AG04450 (cell line): ENCODE measurements around the gene NPNT. TPM values are rescaled to one million over a fixed set of nuclear protein-coding genes. Genes with fewer than 3 reads are reported as not detected.
"Not testable (repeated sequence)": the region's sequence is repeated elsewhere in the genome, so short reads cannot be mapped to it uniquely, and the experiment has no call there.

Source experiments
- CTCF ChIA-PET: fragments of 300-600, 350-600 bp; formaldehyde crosslinking; extraction: SDS; loops from one replicate; lab custom pipeline; 2022; ENCODE audit warnings: antibody characterized with exemption, inconsistent platforms; lab: Charles Lee
- POLR2A ChIA-PET: fragments of 350-600 bp; formaldehyde crosslinking; extraction: SDS; loops from one replicate; lab custom pipeline; 2021; ENCODE audit warnings: antibody characterized with exemption, inconsistent platforms; lab: Yijun Ruan, JAX
- DNase-seq: peaks from one replicate; pipeline ENCODE4 v3.0.0-alpha.2; 2011; ENCODE audit warnings: low read depth, low spot score
- H3K27ac ChIP-seq: one replicate; pipeline ENCODE4 v1.5.1; 2012; ENCODE audit warnings: low read depth, low read length, control low read depth
- H3K27me3 ChIP-seq: one replicate; pipeline ENCODE4 v1.6.0; 2012; ENCODE audit warnings: low read length; ENCODE audit not compliant: control insufficient read depth, insufficient read depth
- H3K4me3 ChIP-seq: 2 replicates; pipeline ENCODE4 v1.5.1; 2011; ENCODE audit warnings: mild to moderate bottlenecking, low read depth, low read length, control low read depth
- H3K9me3 ChIP-seq: 2 replicates; pipeline ENCODE4 v1.5.1; 2012; ENCODE audit warnings: low read length; ENCODE audit not compliant: control insufficient read depth, insufficient read depth
- polyA minus RNA-seq: library from RNA; depleted of rRNA, polyadenylated mRNA; stranded (reverse); fragments of >200 nt; gene quantifications from 2 replicates; pipeline ENCODE4 v1.2.3, GENCODE V29; 2011; rRNA and poly(A)+ RNA removed
- polyA plus RNA-seq: library from polyadenylated mRNA; depleted of rRNA; stranded (reverse); fragments of >200 nt; gene quantifications from 2 replicates; pipeline ENCODE4 v1.2.3, GENCODE V29; 2011; rRNA removed
- TF ChIP-seq, protein P1 (sequence below): IDR thresholded peaks from 2 replicates; pipeline ENCODE4 v1.5.1; 2011; ENCODE audit warnings: low read depth, low read length, control low read depth, inconsistent platforms

The NPNT gene, protein sequence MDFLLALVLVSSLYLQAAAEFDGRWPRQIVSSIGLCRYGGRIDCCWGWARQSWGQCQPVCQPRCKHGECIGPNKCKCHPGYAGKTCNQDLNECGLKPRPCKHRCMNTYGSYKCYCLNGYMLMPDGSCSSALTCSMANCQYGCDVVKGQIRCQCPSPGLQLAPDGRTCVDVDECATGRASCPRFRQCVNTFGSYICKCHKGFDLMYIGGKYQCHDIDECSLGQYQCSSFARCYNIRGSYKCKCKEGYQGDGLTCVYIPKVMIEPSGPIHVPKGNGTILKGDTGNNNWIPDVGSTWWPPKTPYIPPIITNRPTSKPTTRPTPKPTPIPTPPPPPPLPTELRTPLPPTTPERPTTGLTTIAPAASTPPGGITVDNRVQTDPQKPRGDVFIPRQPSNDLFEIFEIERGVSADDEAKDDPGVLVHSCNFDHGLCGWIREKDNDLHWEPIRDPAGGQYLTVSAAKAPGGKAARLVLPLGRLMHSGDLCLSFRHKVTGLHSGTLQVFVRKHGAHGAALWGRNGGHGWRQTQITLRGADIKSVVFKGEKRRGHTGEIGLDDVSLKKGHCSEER
- polyA plus RNA-seq (not detected in 2 replicates), polyA minus RNA-seq (not detected in 2 replicates)

DNA sequence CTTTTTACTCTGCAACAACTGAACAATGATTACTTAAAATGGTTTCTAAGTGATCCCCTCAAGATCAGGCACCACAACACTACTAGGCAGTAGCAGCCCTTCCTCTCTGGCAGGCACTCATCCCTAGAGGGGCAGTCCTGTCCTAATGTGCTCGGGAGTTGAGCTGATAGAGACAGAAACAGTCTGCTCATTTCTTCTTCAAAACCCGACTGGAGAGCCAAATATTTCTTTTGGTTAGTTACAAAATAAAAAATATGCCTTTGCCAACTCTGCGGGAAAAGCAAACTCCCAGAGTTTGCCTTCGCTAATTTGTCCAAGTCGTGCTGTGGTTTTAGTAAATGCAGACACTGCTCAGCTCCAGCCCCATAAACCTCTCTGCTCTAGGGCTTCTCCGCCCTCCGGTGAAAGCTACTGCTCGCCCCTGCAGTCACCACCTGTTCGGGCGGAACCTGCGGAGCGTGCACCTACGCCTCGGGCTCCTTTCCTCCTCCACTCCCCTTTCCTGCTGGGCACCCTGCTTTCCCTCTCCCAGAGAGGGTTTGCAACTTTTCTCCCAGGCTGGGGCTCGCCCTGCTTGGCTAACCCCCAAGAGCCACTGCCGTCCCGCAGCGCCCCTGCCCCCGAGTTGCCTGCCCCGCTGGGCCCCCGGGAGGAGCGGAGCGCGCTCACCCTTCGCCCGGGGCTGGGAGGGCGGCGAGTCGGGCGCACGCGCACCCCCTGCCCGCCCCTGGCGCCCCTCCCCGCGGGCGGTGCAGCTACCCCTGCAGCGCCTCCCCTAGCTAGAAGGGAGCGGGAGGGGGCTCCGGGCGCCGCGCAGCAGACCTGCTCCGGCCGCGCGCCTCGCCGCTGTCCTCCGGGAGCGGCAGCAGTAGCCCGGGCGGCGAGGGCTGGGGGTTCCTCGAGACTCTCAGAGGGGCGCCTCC, at the start of gene NPNT:
TSS of gene NPNT (plus strand) at position 812 of the 923 bp plus-strand sequence. CDS start 182 bp downstream, outside the sequence.
- Histone ChIP-seq H3K4me3 (no peak within 1 kb of the TSS), H3K27me3 (peaks cover 46% of the 10 kb centered on the region), H3K27ac (no peak within 1 kb of the TSS), H3K9me3 (peaks cover 3% of the 10 kb centered on the region; the same call in 1 of the 2 replicates)
- no peak for DNase-seq
- ChIA-PET CTCF (no interaction called here), POLR2A (interaction anchor here (0.7 kb wide), 1 partner anchor 13 kb away, joined by 4 read pairs; no protein-coding TSS in a partner anchor)
- TF ChIP-seq, protein P1, sequence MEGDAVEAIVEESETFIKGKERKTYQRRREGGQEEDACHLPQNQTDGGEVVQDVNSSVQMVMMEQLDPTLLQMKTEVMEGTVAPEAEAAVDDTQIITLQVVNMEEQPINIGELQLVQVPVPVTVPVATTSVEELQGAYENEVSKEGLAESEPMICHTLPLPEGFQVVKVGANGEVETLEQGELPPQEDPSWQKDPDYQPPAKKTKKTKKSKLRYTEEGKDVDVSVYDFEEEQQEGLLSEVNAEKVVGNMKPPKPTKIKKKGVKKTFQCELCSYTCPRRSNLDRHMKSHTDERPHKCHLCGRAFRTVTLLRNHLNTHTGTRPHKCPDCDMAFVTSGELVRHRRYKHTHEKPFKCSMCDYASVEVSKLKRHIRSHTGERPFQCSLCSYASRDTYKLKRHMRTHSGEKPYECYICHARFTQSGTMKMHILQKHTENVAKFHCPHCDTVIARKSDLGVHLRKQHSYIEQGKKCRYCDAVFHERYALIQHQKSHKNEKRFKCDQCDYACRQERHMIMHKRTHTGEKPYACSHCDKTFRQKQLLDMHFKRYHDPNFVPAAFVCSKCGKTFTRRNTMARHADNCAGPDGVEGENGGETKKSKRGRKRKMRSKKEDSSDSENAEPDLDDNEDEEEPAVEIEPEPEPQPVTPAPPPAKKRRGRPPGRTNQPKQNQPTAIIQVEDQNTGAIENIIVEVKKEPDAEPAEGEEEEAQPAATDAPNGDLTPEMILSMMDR = no peak

DNA sequence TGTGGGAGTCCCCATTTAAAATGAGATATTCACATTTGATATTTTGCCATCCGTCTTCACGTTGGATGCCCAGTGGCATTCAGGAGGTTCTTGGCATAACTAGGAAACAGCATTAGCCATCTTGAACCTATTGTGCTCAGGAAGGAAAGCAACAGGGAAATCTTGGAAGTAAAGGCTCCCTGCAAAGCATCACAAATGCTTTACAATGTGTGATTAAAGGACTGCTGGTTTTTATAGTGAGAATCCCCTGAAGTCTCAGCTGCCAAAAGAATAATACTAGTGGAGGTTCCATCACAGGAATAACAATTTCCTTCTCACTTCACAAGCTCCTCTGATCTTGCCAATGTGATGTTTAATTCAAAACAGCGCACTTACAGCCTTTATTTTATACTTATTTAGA, 49.7 kb upstream of the NPNT start:
- ChIA-PET POLR2A (no interaction called here), CTCF (no interaction called here)
- TF ChIP-seq, protein P1 = no peak
- Histone ChIP-seq H3K9me3 (no peaks in the 10 kb centered on the region), H3K4me3 (no peak overlapping the region), H3K27me3 (no peaks in the 10 kb centered on the region), H3K27ac (no peak overlapping the region)
- DNase-seq = no peak

DNA sequence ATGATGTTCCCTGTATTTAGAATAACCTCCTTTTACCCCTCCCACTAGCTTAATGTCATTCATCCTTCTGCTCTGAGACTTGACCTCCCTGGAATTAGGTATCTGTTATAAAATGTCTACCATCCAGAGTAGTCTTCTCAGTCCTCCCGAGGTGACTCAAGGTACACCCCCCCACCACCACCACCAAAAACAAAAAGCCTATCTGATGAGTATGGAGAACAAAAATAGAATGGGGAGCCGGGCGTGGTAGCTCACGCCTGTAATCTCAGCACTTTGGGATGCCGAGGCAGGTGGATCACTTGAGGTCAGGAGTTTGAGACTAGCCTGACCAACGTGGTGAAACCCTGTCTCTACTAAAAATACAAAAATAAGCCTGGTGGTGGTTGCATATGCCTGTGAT, 46.9 kb upstream of the NPNT start:
- POLR2A ChIA-PET, DNase-seq, H3K27me3 ChIP-seq, H3K27ac ChIP-seq, H3K9me3 ChIP-seq, H3K4me3 ChIP-seq: not testable (repeated sequence)
- CTCF ChIA-PET = interaction anchor here (1.2 kb wide), 1 partner anchor 133 kb away, joined by 4 read pairs; no protein-coding TSS in a partner anchor

DNA sequence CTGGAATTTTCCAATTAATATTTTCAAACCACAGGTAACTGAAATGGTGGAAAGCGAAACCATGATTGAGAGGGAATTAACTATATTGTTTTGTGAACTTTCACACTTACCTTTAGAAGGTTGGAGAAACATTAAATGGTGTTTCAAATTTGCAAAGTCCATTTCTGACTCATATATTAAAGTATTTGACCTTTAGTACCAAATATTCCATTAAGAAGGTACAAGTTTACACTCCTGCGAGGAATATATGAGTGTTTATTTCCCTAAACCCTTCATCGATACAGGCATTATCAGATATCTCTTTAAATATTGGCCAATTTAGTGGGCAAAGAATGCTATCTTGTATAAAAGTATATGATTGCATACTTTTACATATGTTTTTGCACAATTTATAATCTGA, 44.1 kb upstream of the NPNT start:
- no peak for DNase-seq
- ChIA-PET CTCF (no interaction called here), POLR2A (no interaction called here)
- no peaks in the 10 kb centered on the region; the same call in 1 of the 2 replicates for H3K9me3 ChIP-seq
- no peaks in the 10 kb centered on the region for H3K27me3 ChIP-seq
- TF ChIP-seq, protein P1 = no peak
- no peak overlapping the region for H3K4me3 ChIP-seq
- H3K27ac ChIP-seq = no peak overlapping the region

DNA sequence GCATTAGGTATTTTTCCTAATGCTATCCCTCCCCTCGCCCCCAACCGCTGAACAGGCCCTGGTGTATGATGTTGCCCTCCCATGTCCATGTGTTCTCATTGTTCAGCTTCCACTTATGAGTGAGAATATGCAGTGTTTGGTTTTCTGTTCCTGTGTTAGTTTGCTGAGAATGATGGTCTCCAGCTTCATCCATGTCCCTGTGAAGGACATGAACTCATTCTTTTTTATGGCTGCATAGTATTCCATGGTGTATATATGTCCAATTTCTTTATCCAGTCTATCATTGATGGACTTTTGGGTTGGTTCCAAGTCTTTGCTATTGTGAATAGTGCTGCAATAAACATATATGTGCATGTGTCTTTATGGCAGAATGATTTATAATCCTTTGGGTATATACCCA, 43.0 kb upstream of the NPNT start:
- H3K27me3 ChIP-seq, CTCF ChIA-PET, H3K9me3 ChIP-seq, POLR2A ChIA-PET, H3K27ac ChIP-seq, H3K4me3 ChIP-seq, DNase-seq: not testable (repeated sequence)
